SK-N-SH (cell line): ENCODE data around the gene SPTLC2. TPM values are rescaled to one million over a fixed set of nuclear protein-coding genes. Genes with fewer than 3 reads are reported as not detected.
"Not testable (repeated sequence)": the region's sequence is repeated elsewhere in the genome, so short reads cannot be mapped to it uniquely, and the experiment has no call there.

ENCODE experiments used
- CTCF ChIA-PET: fragments of 300-600, 350-600 bp; formaldehyde crosslinking; extraction: SDS; loops from one replicate; lab custom pipeline; 2021; lab: Yijun Ruan, JAX
- POLR2A ChIA-PET: fragments of 350-600 bp; sonication (Branson Sonifier 250); formaldehyde crosslinking; extraction: SDS; loops from one replicate; lab custom pipeline; 2020; ENCODE audit warnings: antibody characterized with exemption, inconsistent platforms; lab: Yijun Ruan, JAX
- DNase-seq: peaks from one replicate; pipeline ENCODE4 v3.0.0; 2012
- H2AFZ ChIP-seq: fragments of 200-600 bp; sonication (generic); 2 replicates; pipeline ENCODE4 v1.8.1; 2016; ENCODE audit warnings: antibody characterized with exemption, mild to moderate bottlenecking, low read depth
- H3F3A ChIP-seq: fragments of 200-600 bp; sonication (generic); replicated peaks from 2 replicates; pipeline ENCODE3; 2016; ENCODE audit warnings: antibody characterized with exemption, mild to moderate bottlenecking; ENCODE audit not compliant: insufficient read depth
- H3K27ac ChIP-seq, 2 experiments: fragments of 200-500 bp in 1 of 2; fragments of 200-600 bp in 1 of 2; sonication (Bioruptor generic) in 1 of 2; sonication (generic), shearing (Covaris generic) in 1 of 2; 2 replicates each; pipeline versions ENCODE4 v1.5.1 to v1.6.1; 2014 to 2016; ENCODE audit warnings: low read depth in 2 of 2, inconsistent platforms in 1 of 2, low read length in 1 of 2, mild to moderate bottlenecking in 1 of 2, mixed read lengths in 1 of 2
- H3K27me3 ChIP-seq: fragments of 200-600 bp; sonication (generic), shearing (Covaris generic); 2 replicates; pipeline ENCODE4 v1.6.1; 2016; ENCODE audit warnings: mixed run types; ENCODE audit not compliant: insufficient read depth
- H3K36me3 ChIP-seq, 2 experiments: fragments of 200-500 bp in 1 of 2; fragments of 200-600 bp in 1 of 2; sonication (Bioruptor generic) in 1 of 2; sonication (generic) in 1 of 2; replicated peaks in 1 of 2; 2 replicates each; pipeline versions ENCODE3 to v1.5.1; 2014 to 2016; ENCODE audit warnings: low read length in 1 of 2, mild to moderate bottlenecking in 1 of 2; ENCODE audit not compliant: insufficient read depth in 2 of 2, control insufficient read depth in 1 of 2
- H3K4me1 ChIP-seq, 2 experiments: fragments of 200-500 bp in 1 of 2; fragments of 200-600 bp in 1 of 2; sonication (Bioruptor generic) in 1 of 2; sonication (generic), shearing (Covaris generic) in 1 of 2; 2 replicates each; pipeline versions ENCODE4 v1.5.1 to v1.6.1; 2014 to 2016; ENCODE audit warnings: low read depth in 1 of 2, low read length in 1 of 2, mixed run types in 1 of 2; ENCODE audit not compliant: insufficient read depth in 2 of 2, control insufficient read depth in 1 of 2
- H3K4me2 ChIP-seq: fragments of 200-600 bp; sonication (generic), shearing (Covaris generic); 2 replicates; pipeline ENCODE4 v1.6.1; 2017; ENCODE audit warnings: mixed run types
- H3K4me3 ChIP-seq, 2 experiments: fragments of 200-500 bp in 1 of 2; fragments of 200-600 bp in 1 of 2; sonication (Bioruptor generic) in 1 of 2; sonication (generic), shearing (Covaris generic) in 1 of 2; 2 replicates each; pipeline versions ENCODE4 v1.5.1 to v1.8.1; 2014 to 2016; ENCODE audit warnings: low read depth in 2 of 2, inconsistent platforms in 1 of 2, low read length in 1 of 2, mild to moderate bottlenecking in 1 of 2, mixed read lengths in 1 of 2, moderate library complexity in 1 of 2
- H3K79me2 ChIP-seq: fragments of 200-600 bp; sonication (generic); 2 replicates; pipeline ENCODE4 v1.8.1; 2017; ENCODE audit warnings: mild to moderate bottlenecking; ENCODE audit not compliant: insufficient read depth
- H3K9ac ChIP-seq: fragments of 200-600 bp; sonication (generic); 2 replicates; pipeline ENCODE4 v1.6.1; 2017; ENCODE audit warnings: mixed run types
- H3K9me2 ChIP-seq: fragments of 200-600 bp; sonication (generic); 2 replicates; pipeline ENCODE4 v1.6.1; 2017; ENCODE audit warnings: mixed run types
- H3K9me3 ChIP-seq: fragments of 200-600 bp; sonication (generic); 2 replicates; pipeline ENCODE4 v1.6.1; 2017; ENCODE audit warnings: mixed run types, mild to moderate bottlenecking, moderate library complexity
- H4K20me1 ChIP-seq: fragments of 200-600 bp; sonication (generic); 2 replicates; pipeline ENCODE4 v1.6.1; 2017; ENCODE audit warnings: mild to moderate bottlenecking, mixed run types; ENCODE audit not compliant: insufficient read depth
- CHD2 ChIP-seq: fragments of 150-350 bp; IDR thresholded peaks from 2 replicates; pipeline ENCODE4 v1.6.1; 2018; ENCODE audit warnings: low read length; ENCODE audit not compliant: partially characterized antibody
- ELF1 ChIP-seq: IDR thresholded peaks from 2 replicates; pipeline ENCODE4 v1.4.0; 2012
- FOSL2 ChIP-seq: IDR thresholded peaks from 2 replicates; pipeline ENCODE4 v1.4.0; 2012; ENCODE audit warnings: low read depth, mild to moderate bottlenecking, moderate library complexity, borderline replicate concordance
- FOXM1 ChIP-seq: IDR thresholded peaks from 2 replicates; pipeline ENCODE4 v1.4.0; 2012; ENCODE audit warnings: low read depth, mild to moderate bottlenecking
- GABPA ChIP-seq: IDR thresholded peaks from 2 replicates; pipeline ENCODE4 v1.4.0; 2012; ENCODE audit warnings: low read depth, mild to moderate bottlenecking
- MXI1 ChIP-seq: IDR thresholded peaks from 2 replicates; pipeline ENCODE4 v1.6.1; 2012; ENCODE audit warnings: mild to moderate bottlenecking, low read depth, low read length, improper control_type of control experiment
- NRF1 ChIP-seq: IDR thresholded peaks from 2 replicates; pipeline ENCODE4 v1.6.1; 2012; ENCODE audit warnings: low read depth, mild to moderate bottlenecking, low read length
- POLR2AphosphoS5 ChIP-seq: IDR thresholded peaks from 2 replicates; pipeline ENCODE4 v1.6.1; 2012; ENCODE audit warnings: low read depth, low read length
- RFX5 ChIP-seq: IDR thresholded peaks from 2 replicates; pipeline ENCODE4 v1.6.1; 2012; ENCODE audit warnings: mild to moderate bottlenecking, improper control_type of control experiment, low read length
- TAF1 ChIP-seq: IDR thresholded peaks from 2 replicates; pipeline ENCODE4 v1.6.1; 2012; ENCODE audit warnings: low read depth, mild to moderate bottlenecking, low read length, moderate library complexity, borderline replicate concordance
- TCF12 ChIP-seq: IDR thresholded peaks from 2 replicates; pipeline ENCODE4 v1.4.0; 2012
- TEAD4 ChIP-seq: IDR thresholded peaks from 2 replicates; pipeline ENCODE4 v1.4.0; 2012; ENCODE audit warnings: mild to moderate bottlenecking, borderline replicate concordance; ENCODE audit not compliant: insufficient read depth
- WGBS: methylation state at CpG from one replicate; pipeline ENCODE4 v1.1.6; 2017; ENCODE audit warnings: low lambda C conversion rate; 5-methylcytosine and 5-hydroxymethylcytosine counted together
- polyA plus RNA-seq, 3 experiments: library from polyadenylated mRNA; depleted of rRNA; stranded (reverse); fragments of >200 nt; gene quantifications; 2 replicates each; pipeline ENCODE4 v1.2.3, GENCODE V29; 2012
- TF ChIP-seq, protein P1 (sequence below): fragments of 200-600 bp; sonication (generic); IDR thresholded peaks from 2 replicates; pipeline ENCODE4 v1.6.1; 2017; ENCODE audit warnings: antibody characterized with exemption, mild to moderate bottlenecking, moderate library complexity

SPTLC2 gene
- polyA plus RNA-seq, 1 of the 3 experiments (the other 2 are of a cell fraction) = 10.2 TPM

DNA sequence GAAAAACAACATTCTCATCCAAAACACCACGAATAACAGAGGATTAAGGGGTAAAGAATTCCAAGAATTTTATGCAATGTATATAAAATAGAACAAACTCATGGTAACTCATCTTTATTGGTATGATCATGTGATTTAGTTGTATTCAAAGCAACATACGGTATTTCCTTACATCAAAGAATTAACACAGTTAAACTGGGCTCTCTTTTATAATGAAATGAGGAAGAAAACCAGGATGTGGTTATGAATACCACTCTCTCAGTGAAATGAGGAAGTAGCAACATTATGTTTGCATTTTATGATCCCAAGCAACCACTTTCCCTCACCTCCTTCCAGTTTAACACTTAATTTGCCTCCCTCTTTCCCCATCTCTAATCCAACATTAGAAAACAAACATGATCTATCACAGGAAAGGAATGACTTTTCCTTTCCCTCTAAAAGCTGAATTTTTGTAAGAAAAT lies 22.9 kb downstream of the SPTLC2 start:
- 51% methylated on average over 2 of the region's 2 CpGs for WGBS
- Histone ChIP-seq H3K4me1 (peaks cover 0 to 20% of the 10 kb centered on the region in 2 experiments; a peak in 1 of 4 replicates), H3F3A (peaks cover 16% of the 10 kb centered on the region), H3K9me3 (no peaks in the 10 kb centered on the region), H3K9me2 (no peaks in the 10 kb centered on the region), H3K4me3 (no peak overlapping the region), H2AFZ (no peak overlapping the region), H3K4me2 (peak overlapping the region; percentile 41; the same call in 1 of the 2 replicates), H3K27me3 (no peaks in the 10 kb centered on the region), H4K20me1 (peaks cover 3% of the 10 kb centered on the region), H3K9ac (peak overlapping the region; percentile 16; the same call in 1 of the 2 replicates), H3K36me3 (peaks cover 8 to 28% of the 10 kb centered on the region in 2 experiments), H3K79me2 (peaks cover 99% of the 10 kb centered on the region), H3K27ac (peak overlapping the region; percentile 7 to 70; a peak in 2 of 4 replicates)
- CTCF ChIA-PET = interaction anchor here (0.7 to 2.1 kb wide), 3 partner anchors 10 to 278 kb away, joined by 3 to 6 read pairs (median 4); no protein-coding TSS in a partner anchor
- TF ChIP-seq ELF1 = 0 out of 2 replicates have a peak, but pooled peaks have one; percentile 31
- TF ChIP-seq CHD2 = no peak
- POLR2A ChIA-PET = interaction anchor here (0.6 kb wide), 1 partner anchor 90 kb away, joined by 3 read pairs; no protein-coding TSS in a partner anchor
- DNase-seq = no peak

DNA sequence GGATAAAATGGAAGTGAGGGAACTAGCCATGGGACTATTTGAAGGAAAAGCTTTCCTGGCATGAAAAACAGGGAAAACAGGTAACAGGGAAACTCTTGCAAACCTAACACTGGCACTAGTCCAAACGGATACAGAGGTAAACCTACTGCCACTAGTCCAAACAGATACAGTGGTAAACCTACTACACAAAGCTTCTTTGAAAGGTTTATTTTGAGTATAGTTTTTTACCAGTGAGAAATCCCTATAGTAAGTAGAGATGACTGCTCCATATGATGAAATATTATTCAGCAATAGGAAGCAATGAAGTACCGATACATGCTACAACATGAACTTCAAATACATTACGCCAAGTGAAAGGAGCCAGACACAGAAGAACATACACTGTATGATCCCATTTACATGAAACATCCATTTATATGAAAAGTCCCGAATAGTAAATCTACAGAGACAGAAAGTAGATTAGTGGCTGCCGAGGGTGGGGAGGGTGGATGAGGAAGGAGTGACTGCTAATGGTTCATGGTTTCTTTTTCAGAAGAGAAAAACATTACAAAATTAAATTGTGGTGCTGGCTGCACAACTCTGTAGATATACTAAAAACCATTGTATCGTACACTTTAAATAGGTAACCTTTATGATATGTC lies 25.5 kb downstream of the SPTLC2 start:
- POLR2A ChIA-PET = no interaction called here

DNA sequence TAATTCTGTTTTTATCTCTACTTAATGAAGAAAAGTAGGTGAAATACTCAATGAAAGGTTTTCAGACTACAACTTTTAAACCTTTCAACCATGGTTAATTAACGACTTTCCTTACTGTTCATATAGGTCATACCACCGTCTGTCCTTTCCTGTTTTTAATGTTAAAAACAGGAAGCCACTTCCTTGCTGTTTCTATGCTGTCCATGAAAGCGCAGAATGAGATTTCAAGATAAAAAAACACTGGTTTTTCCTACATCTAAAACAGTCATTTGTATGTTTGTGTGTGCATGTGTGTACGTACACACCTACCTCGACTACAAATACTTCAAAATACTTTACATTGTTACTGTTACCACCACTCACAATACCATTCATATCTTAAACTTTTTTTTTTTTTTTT lies 27.3 kb downstream of the SPTLC2 start:
- Histone ChIP-seq H3K9ac (no peak overlapping the region), H4K20me1 (peaks cover 22% of the 10 kb centered on the region; the same call in 1 of the 2 replicates), H3K27ac (no peak overlapping the region), H3K4me1 (peaks cover 0 to 14% of the 10 kb centered on the region in 2 experiments; a peak in 1 of 4 replicates), H3K79me2 (peaks cover 99% of the 10 kb centered on the region), H3K4me2 (no peak overlapping the region), H2AFZ (no peak overlapping the region), H3K9me3 (no peaks in the 10 kb centered on the region), H3K27me3 (no peaks in the 10 kb centered on the region), H3K4me3 (no peak overlapping the region), H3K36me3 (peaks cover 0 to 13% of the 10 kb centered on the region in 2 experiments), H3F3A (peaks cover 10% of the 10 kb centered on the region), H3K9me2 (no peaks in the 10 kb centered on the region)
- 92% methylated on average over 5 of the region's 5 CpGs for WGBS
- CTCF ChIA-PET = interaction anchor here (0.6 kb wide), 1 partner anchor 1135 kb away, joined by 3 read pairs; no protein-coding TSS in a partner anchor
- TF ChIP-seq FOXM1 (no peak), FOSL2 (no peak), TEAD4 (no peak), ELF1 (no peak), TCF12 (no peak), MXI1 (no peak), TAF1 (no peak), GABPA (no peak), POLR2AphosphoS5 (no peak)
- TF ChIP-seq, protein P1, sequence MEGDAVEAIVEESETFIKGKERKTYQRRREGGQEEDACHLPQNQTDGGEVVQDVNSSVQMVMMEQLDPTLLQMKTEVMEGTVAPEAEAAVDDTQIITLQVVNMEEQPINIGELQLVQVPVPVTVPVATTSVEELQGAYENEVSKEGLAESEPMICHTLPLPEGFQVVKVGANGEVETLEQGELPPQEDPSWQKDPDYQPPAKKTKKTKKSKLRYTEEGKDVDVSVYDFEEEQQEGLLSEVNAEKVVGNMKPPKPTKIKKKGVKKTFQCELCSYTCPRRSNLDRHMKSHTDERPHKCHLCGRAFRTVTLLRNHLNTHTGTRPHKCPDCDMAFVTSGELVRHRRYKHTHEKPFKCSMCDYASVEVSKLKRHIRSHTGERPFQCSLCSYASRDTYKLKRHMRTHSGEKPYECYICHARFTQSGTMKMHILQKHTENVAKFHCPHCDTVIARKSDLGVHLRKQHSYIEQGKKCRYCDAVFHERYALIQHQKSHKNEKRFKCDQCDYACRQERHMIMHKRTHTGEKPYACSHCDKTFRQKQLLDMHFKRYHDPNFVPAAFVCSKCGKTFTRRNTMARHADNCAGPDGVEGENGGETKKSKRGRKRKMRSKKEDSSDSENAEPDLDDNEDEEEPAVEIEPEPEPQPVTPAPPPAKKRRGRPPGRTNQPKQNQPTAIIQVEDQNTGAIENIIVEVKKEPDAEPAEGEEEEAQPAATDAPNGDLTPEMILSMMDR = no peak
- POLR2A ChIA-PET = no interaction called here
- DNase-seq = no peak

More for the DNA sequence above, 25.5 kb downstream of the SPTLC2 start:
- Histone ChIP-seq H3K4me3 (no peak overlapping the region), H3K27ac (no peak overlapping the region), H3K4me2 (no peak overlapping the region)
- DNase-seq = no peak
- TF ChIP-seq RFX5 (no peak), NRF1 (no peak)
- TF ChIP-seq, all 33 proteins: peak for 0
- Histone ChIP-seq H3K9ac (no peak overlapping the region), H3K36me3 (peaks cover 4 to 26% of the 10 kb centered on the region in 2 experiments), H3K79me2 (peaks cover 99% of the 10 kb centered on the region), H3K4me1 (peaks cover 0 to 16% of the 10 kb centered on the region in 2 experiments; a peak in 1 of 4 replicates), H3K9me2 (no peaks in the 10 kb centered on the region), H3K27me3 (no peaks in the 10 kb centered on the region), H4K20me1 (peaks cover 22% of the 10 kb centered on the region; the same call in 1 of the 2 replicates), H3F3A (peaks cover 16% of the 10 kb centered on the region), H2AFZ (no peak overlapping the region), H3K9me3 (no peaks in the 10 kb centered on the region)
- 92% methylated on average over 6 of the region's 6 CpGs for WGBS
- CTCF ChIA-PET = interaction anchor here (1.2 kb wide), 1 partner anchor 13 kb away, joined by 3 read pairs; no protein-coding TSS in a partner anchor

DNA sequence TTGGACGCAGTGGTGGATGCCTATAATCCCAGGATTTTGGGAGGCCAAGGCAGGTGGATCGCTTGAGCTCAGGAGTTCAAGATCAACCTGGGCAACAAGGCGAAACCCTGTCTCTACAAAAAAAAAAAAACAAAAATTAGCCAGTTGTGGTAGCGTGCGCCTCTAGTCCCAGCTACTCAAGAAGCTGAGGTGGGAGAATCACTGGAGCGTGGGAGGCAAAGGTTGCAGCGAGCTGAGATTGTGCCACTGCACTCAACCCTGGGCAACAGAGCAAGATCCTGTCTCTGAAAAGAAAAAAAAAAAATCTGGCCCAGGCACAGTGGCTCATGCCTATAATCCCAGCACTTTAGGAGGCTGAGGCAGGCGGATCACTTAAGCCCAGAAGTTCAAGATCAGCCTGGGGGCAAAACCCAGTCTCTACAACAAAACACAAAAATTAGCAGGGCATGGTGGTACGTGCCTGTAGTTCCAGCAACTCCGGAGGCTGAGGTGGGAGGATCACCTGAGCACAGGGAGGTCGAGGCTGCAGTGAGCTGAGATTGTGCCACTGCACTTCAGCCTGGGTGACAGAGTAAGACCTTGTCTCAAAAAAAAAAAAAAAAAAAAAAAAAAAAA lies 27.9 kb downstream of the SPTLC2 start:
- H3K4me2 ChIP-seq, H2AFZ ChIP-seq, DNase-seq, H3K9ac ChIP-seq, H3K4me3 ChIP-seq, H3K9me2 ChIP-seq, POLR2A ChIA-PET, H3K27me3 ChIP-seq, H3K27ac ChIP-seq, H3F3A ChIP-seq, H3K9me3 ChIP-seq: not testable (repeated sequence)
- WGBS = 98% methylated on average over 11 of the region's 11 CpGs
- H3K36me3 ChIP-seq = peaks cover 0 to 13% of the 10 kb centered on the region in 2 experiments
- CTCF ChIA-PET = interaction anchor here (1.0 kb wide), 1 partner anchor 267 kb away, joined by 3 read pairs; the partner anchor contains the start of genes GSTZ1 and POMT2
- H4K20me1 ChIP-seq = peaks cover 26% of the 10 kb centered on the region; the same call in 1 of the 2 replicates
- peaks cover 0 to 13% of the 10 kb centered on the region in 2 experiments; a peak in 1 of 4 replicates for H3K4me1 ChIP-seq
- peaks cover 99% of the 10 kb centered on the region for H3K79me2 ChIP-seq
